ENCODE measurements around the gene TENM4.

TENM4 gene

DNA sequence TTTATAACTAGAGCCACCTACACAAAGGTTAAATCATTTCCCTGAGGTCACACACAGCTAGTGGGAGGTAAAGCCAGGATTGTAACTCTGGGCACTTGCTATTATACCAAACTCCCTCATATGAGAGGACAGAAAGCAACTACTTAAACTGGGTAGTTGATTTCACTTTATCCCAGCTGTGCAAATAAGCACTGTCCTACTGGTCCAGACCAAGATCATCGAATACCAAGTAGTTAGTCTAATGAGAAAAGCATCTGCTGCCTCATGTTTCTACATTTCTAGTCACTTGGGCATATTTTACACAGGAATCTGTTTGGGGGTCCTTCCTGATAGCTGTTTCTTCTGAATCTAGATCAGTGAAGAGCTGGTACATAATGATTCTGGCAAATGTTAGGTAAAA, 687.5 kb downstream of the TENM4 start:
- peak; percentile 25 to 48 for DNase-seq

- DNase-seq: no peak
Observed at GRCh38 chr11:78752494-78752893, 688.3 kb downstream of the TENM4 start.

- DNase-seq: peak; percentile 57 to 65
Observed at GRCh38 chr11:78748918-78749690, 691.7 kb downstream of the TENM4 start.

DNA sequence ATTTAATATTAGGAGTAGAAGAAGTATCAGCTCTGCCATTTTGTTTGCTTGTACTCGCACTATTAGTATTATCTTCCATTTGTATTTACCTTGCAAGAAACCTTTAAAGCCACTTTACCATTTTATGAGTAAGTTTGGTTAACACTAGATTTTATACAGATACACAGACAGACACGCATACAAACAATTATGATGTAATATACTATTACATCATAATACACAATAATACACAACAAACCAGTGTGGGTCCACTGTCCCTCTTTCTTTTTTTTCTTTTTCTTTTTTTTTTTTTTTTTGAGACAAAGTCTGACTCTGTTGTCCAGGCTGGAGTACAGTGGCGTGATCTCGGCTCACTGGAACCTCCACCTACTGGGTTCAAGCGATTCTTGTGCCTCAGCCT, 695.9 kb downstream of the TENM4 start:
- no peak for DNase-seq

GRCh38 chr11:78744202-78744601, 696.6 kb downstream of the TENM4 start:
- no peak for DNase-seq

DNA sequence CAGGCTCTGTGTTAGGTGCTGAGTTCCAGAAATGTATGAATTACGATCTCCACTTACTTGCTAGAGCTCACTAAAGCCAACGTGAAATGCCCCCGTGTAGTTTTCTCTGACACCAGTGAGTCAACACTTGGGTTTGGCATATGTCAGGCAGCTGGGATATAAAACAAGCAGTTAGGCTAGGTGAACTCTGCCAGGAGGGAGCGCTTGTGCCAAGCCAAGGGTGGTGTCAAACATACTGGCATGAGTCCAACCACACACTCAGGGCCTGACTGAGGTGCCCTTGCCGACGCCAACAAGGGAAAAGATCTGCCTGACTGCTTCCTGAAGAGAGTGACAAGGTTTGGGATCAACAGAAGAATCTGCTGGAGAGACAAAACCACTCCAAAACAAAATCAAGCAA, 698.4 kb downstream of the TENM4 start:
- peak; percentile 82 to 86 for DNase-seq

DNA sequence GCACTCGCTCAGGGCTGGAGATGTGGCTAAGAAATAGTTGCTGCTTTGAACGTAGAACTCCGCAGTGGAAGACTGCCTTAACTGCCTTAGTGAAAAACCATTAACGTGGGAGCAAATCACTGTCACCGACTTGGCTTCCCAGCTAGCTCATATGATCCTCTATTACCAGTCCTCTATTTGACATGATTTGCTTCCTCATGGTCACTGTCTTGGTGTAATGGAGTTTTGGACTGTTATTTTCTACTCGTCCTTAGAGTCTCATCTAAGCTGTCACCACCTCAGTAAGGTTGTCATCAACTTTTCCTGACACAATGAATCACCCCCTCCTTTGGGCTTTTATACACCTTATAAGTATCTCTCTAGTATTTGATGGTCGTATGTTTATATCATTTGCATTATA, 699.1 kb downstream of the TENM4 start:
- no peak for DNase-seq

- no peak for DNase-seq
Observed at GRCh38 chr11:78740199-78741071, 700.4 kb downstream of the TENM4 start.

DNA sequence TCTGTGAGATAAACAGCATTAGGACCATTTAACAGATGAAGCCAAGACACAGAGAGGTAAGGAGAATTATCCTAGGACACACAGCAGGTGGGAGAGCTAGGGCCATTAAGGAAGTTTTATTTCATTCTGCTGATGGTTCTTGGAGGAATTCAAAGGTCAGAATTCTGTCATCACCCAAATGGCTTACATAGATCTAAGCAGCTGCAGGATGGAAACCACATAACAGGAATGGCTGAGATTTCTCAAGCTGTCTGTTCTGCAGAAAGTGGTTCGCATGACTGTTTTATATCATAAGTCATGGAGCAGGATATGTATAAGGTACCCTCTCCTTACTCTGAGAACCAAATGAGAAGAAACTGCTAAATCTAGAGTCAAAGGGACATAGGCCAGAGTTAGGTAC, 702.9 kb downstream of the TENM4 start:
- DNase-seq: no peak

- DNase-seq: no peak
Observed at GRCh38 chr11:78737301-78737700, 703.5 kb downstream of the TENM4 start.

DNA sequence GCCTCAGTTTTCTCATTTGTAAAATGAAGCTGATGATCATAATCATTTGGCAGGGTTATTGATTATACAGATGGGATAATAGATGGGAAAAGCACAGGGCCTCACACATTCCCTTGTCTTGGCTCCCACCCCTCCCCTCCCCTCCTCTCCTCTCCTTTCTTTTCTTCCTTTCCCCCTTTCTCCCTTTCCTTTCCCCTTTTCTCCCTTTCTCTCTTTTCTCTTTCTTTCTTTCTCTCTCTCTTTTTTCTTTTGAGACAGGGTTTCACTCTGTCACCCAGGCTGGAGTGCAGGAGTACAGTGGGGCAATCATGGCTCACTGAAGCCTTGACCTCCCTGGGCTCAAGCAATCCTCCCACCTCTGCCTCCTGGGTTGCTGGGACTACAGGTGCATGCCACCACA, 705.1 kb downstream of the TENM4 start:
- DNase-seq: no peak

- DNase-seq: no peak
Observed at GRCh38 chr11:78733031-78733430, 707.8 kb downstream of the TENM4 start.

- no peak for DNase-seq
Observed at GRCh38 chr11:78732246-78732645, 708.6 kb downstream of the TENM4 start.

DNA sequence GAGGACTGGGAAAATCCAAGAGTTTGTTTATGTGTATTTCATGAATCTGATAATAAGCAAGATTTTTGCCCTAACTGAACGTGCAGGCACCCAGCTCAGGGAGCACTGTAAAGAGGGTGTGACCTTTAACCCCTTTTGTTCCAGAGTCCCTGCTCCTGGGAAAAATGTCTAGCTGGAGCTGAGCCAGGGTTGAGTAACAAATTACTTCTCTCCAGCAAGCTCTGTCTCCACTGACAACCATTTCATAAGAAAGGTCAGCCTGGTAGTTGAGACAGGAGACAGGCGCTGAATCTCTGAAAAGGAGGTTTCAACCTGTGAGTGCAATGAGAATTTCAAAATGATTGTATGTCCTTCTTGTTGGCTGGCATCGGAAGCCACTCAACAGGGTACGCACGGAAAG, 709.8 kb downstream of the TENM4 start:
- no peak for DNase-seq

DNA sequence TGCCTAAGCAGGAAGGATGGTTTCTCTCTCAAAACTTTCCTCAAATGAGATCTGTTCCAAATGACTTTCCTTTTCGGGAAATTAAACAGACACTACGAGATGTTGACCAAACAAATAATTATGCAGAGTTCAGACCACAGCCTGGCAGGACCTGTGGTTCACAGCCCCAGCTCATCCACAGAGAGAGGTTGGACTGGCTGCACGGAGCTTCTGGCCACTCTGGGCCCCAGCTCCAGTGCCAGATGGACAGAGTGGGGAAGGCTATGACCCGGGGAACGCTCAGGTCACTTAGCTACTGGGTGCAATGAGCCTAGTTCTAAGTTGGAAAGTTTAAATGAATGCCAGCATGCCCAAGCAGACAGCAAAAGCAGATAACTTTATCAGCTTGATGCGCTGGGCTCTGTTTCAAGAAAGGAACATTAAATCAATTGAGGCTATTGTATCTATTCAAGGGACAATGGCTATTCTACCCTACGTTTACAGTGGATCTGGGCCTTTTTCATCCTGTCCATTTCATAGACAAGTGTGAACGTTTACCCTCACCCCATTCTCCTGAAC, 710.5 kb downstream of the TENM4 start:
- no peak for DNase-seq

DNA sequence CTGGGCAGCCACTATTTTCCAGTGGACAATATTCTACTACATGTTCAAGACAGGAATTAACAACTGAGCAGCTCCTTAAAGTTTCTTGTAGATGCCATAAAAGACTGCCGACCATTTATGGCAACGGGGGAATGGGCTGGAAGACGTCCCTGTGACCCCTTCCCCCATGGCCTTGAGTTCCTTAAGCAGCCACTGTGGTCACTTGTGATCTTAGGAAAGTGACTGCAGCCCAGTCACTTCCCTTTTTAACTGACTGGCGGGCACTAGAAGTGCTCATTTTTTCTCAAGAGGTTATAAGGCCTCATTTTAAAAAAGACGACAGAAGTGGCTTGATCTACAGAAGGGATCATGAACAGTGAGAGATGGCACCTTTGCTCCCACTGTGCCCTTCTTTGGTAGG, 713.0 kb downstream of the TENM4 start:
- DNase-seq: no peak

GRCh38 chr11:78725200-78725599, 715.6 kb downstream of the TENM4 start:
- DNase-seq: no peak

GRCh38 chr11:78722786-78723185, 718.0 kb downstream of the TENM4 start:
- no peak for DNase-seq

- DNase-seq: no peak
Observed at GRCh38 chr11:78720281-78720989, 720.4 kb downstream of the TENM4 start.

- no peak for DNase-seq
Observed at GRCh38 chr11:78717041-78717440, 723.8 kb downstream of the TENM4 start.

- peak; percentile 91 to 94 for DNase-seq
Observed at GRCh38 chr11:78715639-78716311, 725.1 kb downstream of the TENM4 start.

- peak; percentile 15 to 26 for DNase-seq
Observed at GRCh38 chr11:78714539-78714938, 726.3 kb downstream of the TENM4 start.

DNA sequence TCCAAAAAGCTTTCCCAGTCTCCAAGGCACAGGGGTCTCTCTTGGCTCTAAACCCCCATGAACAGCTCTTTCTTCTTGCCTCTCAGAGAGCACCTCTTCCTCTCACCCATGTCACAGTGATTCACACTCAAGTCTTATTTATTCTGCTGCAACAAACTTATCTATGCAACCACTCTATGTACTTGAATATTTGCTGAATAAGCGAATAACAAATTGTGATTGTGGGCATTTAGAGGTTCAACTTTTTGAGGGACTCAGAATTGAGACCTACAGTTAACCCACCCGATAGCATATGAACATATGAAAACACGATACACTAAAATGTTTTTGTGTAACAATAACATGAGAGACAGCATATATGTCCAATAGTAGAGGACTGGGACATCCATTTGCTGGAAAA, 729.1 kb downstream of the TENM4 start:
- no peak for DNase-seq
